GM21723 (cell line): ENCODE data around the gene ADCY5.

Experiments
- ATAC-seq: cut with Tn5 transposase; IDR thresholded peaks from one replicate; pipeline ENCODE4 v1.9.1; 2021; ENCODE audit warnings: mild to moderate bottlenecking, moderate library complexity; ENCODE audit not compliant: unreplicated experiment

The ADCY5 gene

GRCh38 chr3:123312331-123313265 is 136.3 kb downstream of the ADCY5 start:
- no peak for ATAC-seq

- no peak for ATAC-seq
Observed at GRCh38 chr3:123311201-123311600, 137.7 kb downstream of the ADCY5 start.

GRCh38 chr3:123310741-123311140 is 138.1 kb downstream of the ADCY5 start:
- ATAC-seq = no peak

GRCh38 chr3:123310186-123310585 is 138.7 kb downstream of the ADCY5 start:
- ATAC-seq = no peak

GRCh38 chr3:123307064-123307463 is 141.8 kb downstream of the ADCY5 start:
- ATAC-seq = no peak

- no peak for ATAC-seq
Observed at GRCh38 chr3:123305192-123305591, 143.7 kb downstream of the ADCY5 start.

- ATAC-seq = no peak
Observed at GRCh38 chr3:123303976-123304560, 144.8 kb downstream of the ADCY5 start.

- no peak for ATAC-seq
Observed at GRCh38 chr3:123302961-123303360, 145.9 kb downstream of the ADCY5 start.

GRCh38 chr3:123301331-123302184 is 147.3 kb downstream of the ADCY5 start:
- ATAC-seq = no peak

- ATAC-seq = no peak
Observed at GRCh38 chr3:123300583-123300982, 148.3 kb downstream of the ADCY5 start.

GRCh38 chr3:123300056-123300455 is 148.8 kb downstream of the ADCY5 start:
- no peak for ATAC-seq

- no peak for ATAC-seq
Observed at GRCh38 chr3:123299581-123299980, 149.3 kb downstream of the ADCY5 start.

- ATAC-seq = no peak
Observed at GRCh38 chr3:123298903-123299302, 150.0 kb downstream of the ADCY5 start.

GRCh38 chr3:123297627-123297899 is 151.3 kb downstream of the ADCY5 start:
- no peak for ATAC-seq

- no peak for ATAC-seq
Observed at GRCh38 chr3:123296836-123297626, 151.9 kb downstream of the ADCY5 start.

- no peak for ATAC-seq
Observed at GRCh38 chr3:123296261-123296660, 152.6 kb downstream of the ADCY5 start.

GRCh38 chr3:123295901-123296250 is 153.0 kb downstream of the ADCY5 start:
- no peak for ATAC-seq

- ATAC-seq = no peak
Observed at GRCh38 chr3:123295171-123295900, 153.6 kb downstream of the ADCY5 start.

- no peak for ATAC-seq
Observed at GRCh38 chr3:123294296-123294938, 154.5 kb downstream of the ADCY5 start.
